CD8-positive, alpha-beta memory T cell (primary cell): ENCODE results near the gene ABCB9. TPM values are rescaled to one million over a fixed set of nuclear protein-coding genes. Genes with fewer than 3 reads are reported as not detected.

Experiments
- CTCF ChIA-PET: fragments of 350-600 bp; sonication (Branson Sonifier 250); formaldehyde crosslinking; loops from one replicate; lab custom pipeline; 2021; ENCODE audit warnings: antibody characterized with exemption; lab: Charles Lee
- POLR2A ChIA-PET: fragments of 350-600 bp; sonication (Branson Sonifier 250); formaldehyde crosslinking; loops from one replicate; lab custom pipeline; 2021; ENCODE audit warnings: antibody characterized with exemption; lab: Charles Lee
- DNase-seq, 5 donors: peaks; one replicate each; pipeline versions ENCODE4 v3.0.0 to v3.0.0-alpha.2; 2020 to 2022; ENCODE audit warnings: mixed read lengths in 1 of 5
- H3K27ac ChIP-seq: one replicate; pipeline ENCODE4 v1.7.0; 2013; ENCODE audit warnings: low read depth, mild to moderate bottlenecking, low read length, moderate library complexity
- H3K27me3 ChIP-seq: 2 replicates; pipeline ENCODE4 v1.7.0; 2013; ENCODE audit warnings: low read length, mild to moderate bottlenecking; ENCODE audit not compliant: insufficient read depth, poor library complexity, severe bottlenecking
- H3K36me3 ChIP-seq: 2 replicates; pipeline ENCODE4 v1.7.0; 2013; ENCODE audit warnings: mild to moderate bottlenecking, low read length, moderate library complexity; ENCODE audit not compliant: insufficient read depth
- H3K4me1 ChIP-seq: 2 replicates; pipeline ENCODE4 v1.7.0; 2013; ENCODE audit warnings: mild to moderate bottlenecking, low read length, moderate library complexity; ENCODE audit not compliant: insufficient read depth
- H3K4me3 ChIP-seq: 2 replicates; pipeline ENCODE4 v1.7.0; 2013; ENCODE audit warnings: mild to moderate bottlenecking, low read length
- H3K9me3 ChIP-seq: 2 replicates; pipeline ENCODE4 v1.7.0; 2013; ENCODE audit warnings: mild to moderate bottlenecking, low read length
- H3K27ac Mint-ChIP-seq, 8 donors: one replicate each; pipeline ENCODE4 v1.8.0; 2020 to 2021; ENCODE audit warnings: mixed read lengths in 8 of 8, mild to moderate bottlenecking in 6 of 8, inconsistent platforms in 3 of 8, moderate library complexity in 3 of 8
- H3K27me3 Mint-ChIP-seq, 2 donors: one replicate each; pipeline ENCODE4 v1.8.0; 2020 to 2021; ENCODE audit warnings: mixed read lengths in 2 of 2, mild to moderate bottlenecking in 1 of 2, moderate library complexity in 1 of 2
- H3K36me3 Mint-ChIP-seq, 3 donors: one replicate each; pipeline ENCODE4 v1.8.0; 2020 to 2021; ENCODE audit warnings: mixed read lengths in 3 of 3, inconsistent platforms in 1 of 3, mild to moderate bottlenecking in 1 of 3
- H3K4me1 Mint-ChIP-seq, 3 donors: one replicate each; pipeline ENCODE4 v1.8.0; 2020 to 2021; ENCODE audit warnings: mixed read lengths in 3 of 3, inconsistent platforms in 1 of 3, mild to moderate bottlenecking in 1 of 3
- H3K4me3 Mint-ChIP-seq, 7 donors: one replicate each; pipeline ENCODE4 v1.8.0; 2020 to 2021; ENCODE audit warnings: mixed read lengths in 7 of 7, mild to moderate bottlenecking in 6 of 7, moderate library complexity in 4 of 7, inconsistent platforms in 2 of 7
- H3K9me3 Mint-ChIP-seq, 5 donors: one replicate each; pipeline ENCODE4 v1.8.0; 2020 to 2022; ENCODE audit warnings: mixed read lengths in 5 of 5, mild to moderate bottlenecking in 3 of 5, moderate library complexity in 2 of 5, inconsistent platforms in 1 of 5
- polyA plus RNA-seq: library from polyadenylated mRNA; unstranded; fragments of 300-500 nt; fragmentation: Illumina TruSeq; gene quantifications from one replicate; pipeline ENCODE4 v1.2.3, GENCODE V29; 2021
- total RNA-seq, 2 experiments: library from RNA; stranded (reverse); gene quantifications; one replicate each; pipeline ENCODE4 v1.2.3, GENCODE V29; 2021

ABCB9 gene
- total and polyA plus RNA-seq, 3 experiments from 2014 or later = 0.99 to 3.9 (median 3.7) TPM

GRCh38 chr12:122982477-122982815 is 16.2 kb upstream of the ABCB9 start:
- Histone ChIP-seq H3K9me3 (no peaks in the 10 kb centered on the region), H3K27me3 (no peaks in the 10 kb centered on the region), H3K36me3 (no peaks in the 10 kb centered on the region), H3K27ac (no peak overlapping the region), H3K4me1 (peaks cover 41% of the 10 kb centered on the region), H3K4me3 (no peak overlapping the region)
- peaks cover 0 to 38% (median 2%) of the 10 kb centered on the region in 3 donors for H3K36me3 Mint-ChIP-seq
- H3K4me1 Mint-ChIP-seq = peaks cover 26 to 57% (median 36%) of the 10 kb centered on the region in 3 donors
- peak overlapping the region; percentile 80 to 91 (median 83) for H3K4me3 Mint-ChIP-seq
- no peaks in the 10 kb centered on the region for H3K27me3 Mint-ChIP-seq
- POLR2A ChIA-PET = interaction anchor here (0.6 to 1.3 kb wide), 2 partner anchors 16 to 81 kb away, joined by 3 to 4 read pairs; partner anchors contain the start of gene ABCB9
- no peak for DNase-seq
- peaks cover 0 to 1% (median 0%) of the 10 kb centered on the region in 5 donors for H3K9me3 Mint-ChIP-seq
- H3K27ac Mint-ChIP-seq = peak overlapping the region in 6 of 8 donors; percentile 43 to 88 (median 57)
- CTCF ChIA-PET = no interaction called here

GRCh38 chr12:122981587-122982476 is 15.6 kb upstream of the ABCB9 start:
- H3K27ac ChIP-seq = peak overlapping the region; percentile 75
- Mint-ChIP-seq H3K9me3 (peaks cover 0 to 1% (median 0%) of the 10 kb centered on the region in 5 donors), H3K27ac (peak overlapping the region; percentile 26 to 88 (median 72)), H3K4me1 (peaks cover 29 to 63% (median 36%) of the 10 kb centered on the region in 3 donors), H3K36me3 (peaks cover 0 to 40% (median 2%) of the 10 kb centered on the region in 3 donors), H3K27me3 (no peaks in the 10 kb centered on the region), H3K4me3 (peak overlapping the region; percentile 76 to 93 (median 87))
- no peaks in the 10 kb centered on the region for H3K36me3 ChIP-seq
- H3K4me1 ChIP-seq = peaks cover 43% of the 10 kb centered on the region
- no peaks in the 10 kb centered on the region for H3K27me3 ChIP-seq
- ChIA-PET POLR2A (interaction anchor here (0.6 to 1.3 kb wide), 2 partner anchors 16 to 620 kb away, joined by 3 to 4 read pairs; partner anchors contain the start of genes ABCB9 and DDX55), CTCF (interaction anchor here (1.2 kb wide), 1 partner anchor 256 kb away, joined by 6 read pairs; no protein-coding TSS in a partner anchor)
- no peak for DNase-seq
- H3K9me3 ChIP-seq = no peaks in the 10 kb centered on the region
- H3K4me3 ChIP-seq = peak overlapping the region; percentile 84

- peaks cover 35 to 71% (median 41%) of the 10 kb centered on the region in 3 donors for H3K4me1 Mint-ChIP-seq
- H3K27ac Mint-ChIP-seq = peak overlapping the region; percentile 42 to 91 (median 72)
- Histone ChIP-seq H3K27me3 (no peaks in the 10 kb centered on the region), H3K36me3 (no peaks in the 10 kb centered on the region), H3K4me1 (peaks cover 51% of the 10 kb centered on the region), H3K4me3 (peak overlapping the region; percentile 84), H3K9me3 (no peaks in the 10 kb centered on the region), H3K27ac (peak overlapping the region; percentile 75)
- peaks cover 0 to 40% (median 2%) of the 10 kb centered on the region in 3 donors for H3K36me3 Mint-ChIP-seq
- no peaks in the 10 kb centered on the region for H3K27me3 Mint-ChIP-seq
- ChIA-PET POLR2A (interaction anchor here (0.6 to 0.7 kb wide), 2 partner anchors 248 to 621 kb away, joined by 3 to 4 read pairs; partner anchors contain the start of gene DDX55), CTCF (interaction anchor here (1.2 kb wide), 1 partner anchor 257 kb away, joined by 6 read pairs; no protein-coding TSS in a partner anchor)
- H3K9me3 Mint-ChIP-seq = peaks cover 0 to 1% (median 0%) of the 10 kb centered on the region in 5 donors
- H3K4me3 Mint-ChIP-seq = peak overlapping the region; percentile 76 to 93 (median 87)
- DNase-seq = no peak
Observed at GRCh38 chr12:122981036-122981471, 14.8 kb upstream of the ABCB9 start.

DNA sequence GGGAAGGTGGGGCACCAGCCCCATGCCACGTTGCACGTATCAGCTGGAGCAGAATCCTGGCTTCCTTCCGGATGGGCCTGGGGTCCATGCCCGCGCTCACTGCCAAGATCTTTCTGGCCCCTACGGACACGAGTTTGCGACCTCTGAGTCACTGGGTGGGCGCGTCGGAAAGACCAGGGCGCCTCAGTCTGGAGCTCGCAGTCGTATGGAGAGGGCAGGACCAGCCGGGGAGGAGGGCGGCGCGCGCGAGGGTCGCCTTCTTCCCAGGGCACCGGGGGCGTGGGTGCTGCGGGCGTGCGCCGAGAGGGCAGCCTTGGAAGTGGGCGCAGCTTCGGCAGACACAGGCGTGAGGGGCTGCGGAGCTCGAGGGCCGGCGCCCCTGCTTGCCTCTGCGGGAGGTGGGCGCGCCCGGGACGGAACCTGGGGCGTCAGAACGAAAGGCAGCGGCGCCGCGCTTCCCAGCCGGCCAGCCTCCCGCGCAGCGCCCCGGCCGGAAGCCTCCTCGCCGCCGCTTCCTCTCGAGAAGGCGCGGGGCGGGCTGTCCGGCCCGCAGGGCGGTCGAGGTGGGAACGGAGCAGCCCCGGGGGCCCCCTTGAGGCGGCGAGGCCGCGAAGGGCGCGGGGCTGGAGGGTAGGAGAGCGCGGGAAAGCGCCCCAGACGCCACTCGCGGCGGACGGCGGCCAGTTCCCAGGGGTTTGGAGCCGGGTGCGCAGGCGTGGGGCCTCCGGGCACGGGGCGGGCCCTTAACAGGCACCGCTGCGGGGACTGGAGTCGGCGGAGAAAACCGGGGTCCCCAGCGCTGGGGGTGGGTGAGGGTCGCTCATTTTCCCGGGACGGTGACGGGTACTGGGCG is 14.1 kb upstream of the ABCB9 start, which contains the start of gene ARL6IP4:
Gene ARL6IP4, plus strand, starts transcription at position 499 of the 853 bp plus-strand sequence. CDS start 459 bp downstream, outside the sequence.
- ChIA-PET POLR2A (interaction anchor here (0.7 to 1.4 kb wide), 4 partner anchors 13 to 253 kb away, joined by 3 to 7 read pairs (median 4); partner anchors contain the start of genes ABCB9, MPHOSPH9 and MTRFR), CTCF (interaction anchor here (1.2 to 1.5 kb wide), 3 partner anchors 120 to 258 kb away, joined by 3 to 6 read pairs (median 3); no protein-coding TSS in a partner anchor)
- H3K36me3 Mint-ChIP-seq = peaks cover 0 to 42% (median 2%) of the 10 kb centered on the region in 3 donors
- no peaks in the 10 kb centered on the region for H3K27me3 ChIP-seq
- H3K9me3 Mint-ChIP-seq = peaks cover 0 to under 1% (median 0%) of the 10 kb centered on the region in 5 donors
- H3K27ac ChIP-seq = peak within 1 kb of the TSS; percentile 75
- peak within 1 kb of the TSS; percentile 84 for H3K4me3 ChIP-seq
- peaks cover 41 to 77% (median 48%) of the 10 kb centered on the region in 3 donors for H3K4me1 Mint-ChIP-seq
- H3K9me3 ChIP-seq = no peaks in the 10 kb centered on the region
- peak; percentile 44 to 69 (median 65) for DNase-seq
- no peaks in the 10 kb centered on the region for H3K27me3 Mint-ChIP-seq
- H3K4me3 Mint-ChIP-seq = peak within 1 kb of the TSS; percentile 87 to 93 (median 90)
- H3K27ac Mint-ChIP-seq = peak within 1 kb of the TSS; percentile 68 to 97 (median 88)
- H3K36me3 ChIP-seq = no peaks in the 10 kb centered on the region
- peaks cover 56% of the 10 kb centered on the region for H3K4me1 ChIP-seq

- peaks cover 0 to 43% (median 2%) of the 10 kb centered on the region in 3 donors for H3K36me3 Mint-ChIP-seq
- ChIA-PET POLR2A (interaction anchor here (1.0 to 1.4 kb wide), 3 partner anchors 12 to 253 kb away, joined by 3 to 7 read pairs (median 4); partner anchors contain the start of genes ABCB9, MPHOSPH9 and MTRFR), CTCF (interaction anchor here (1.2 to 1.5 kb wide), 2 partner anchors 119 to 258 kb away, joined by 3 read pairs; no protein-coding TSS in a partner anchor)
- H3K27me3 Mint-ChIP-seq = no peaks in the 10 kb centered on the region
- peaks cover 43 to 81% (median 52%) of the 10 kb centered on the region in 3 donors for H3K4me1 Mint-ChIP-seq
- Histone ChIP-seq H3K4me3 (peak overlapping the region; percentile 84), H3K4me1 (peaks cover 56% of the 10 kb centered on the region), H3K27ac (peak overlapping the region; percentile 75), H3K36me3 (no peaks in the 10 kb centered on the region), H3K9me3 (no peaks in the 10 kb centered on the region), H3K27me3 (no peaks in the 10 kb centered on the region)
- H3K4me3 Mint-ChIP-seq = peak overlapping the region; percentile 87 to 93 (median 90)
- DNase-seq = no peak
- H3K9me3 Mint-ChIP-seq = no peaks in the 10 kb centered on the region
- peak overlapping the region; percentile 63 to 97 (median 86) for H3K27ac Mint-ChIP-seq
Observed at GRCh38 chr12:122979908-122980182, 13.6 kb upstream of the ABCB9 start.

GRCh38 chr12:122979001-122979907 is 13.0 kb upstream of the ABCB9 start:
- H3K4me1 Mint-ChIP-seq = peaks cover 45 to 81% (median 51%) of the 10 kb centered on the region in 3 donors
- no peaks in the 10 kb centered on the region for H3K9me3 Mint-ChIP-seq
- H3K36me3 ChIP-seq = no peaks in the 10 kb centered on the region
- CTCF ChIA-PET = interaction anchor here (1.2 to 1.5 kb wide), 2 partner anchors 119 to 259 kb away, joined by 3 read pairs; no protein-coding TSS in a partner anchor
- H3K27ac Mint-ChIP-seq = peak overlapping the region; percentile 46 to 97 (median 82)
- peak overlapping the region; percentile 87 to 93 (median 90) for H3K4me3 Mint-ChIP-seq
- H3K4me1 ChIP-seq = peaks cover 56% of the 10 kb centered on the region
- H3K27ac ChIP-seq = peak overlapping the region; percentile 75
- no peaks in the 10 kb centered on the region for H3K9me3 ChIP-seq
- no peaks in the 10 kb centered on the region for H3K27me3 Mint-ChIP-seq
- no peak for DNase-seq
- H3K27me3 ChIP-seq = no peaks in the 10 kb centered on the region
- H3K4me3 ChIP-seq = peak overlapping the region; percentile 84
- POLR2A ChIA-PET = interaction anchor here (0.6 to 1.4 kb wide), 4 partner anchors 12 to 254 kb away, joined by 3 to 7 read pairs (median 4); partner anchors contain the start of genes ABCB9, MPHOSPH9 and MTRFR
- H3K36me3 Mint-ChIP-seq = peaks cover 0 to 43% (median 0%) of the 10 kb centered on the region in 3 donors
